ENCODE measurements around the gene WNT3A.

The WNT3A gene

GRCh38 chr1:228034954-228035837 is 28.4 kb downstream of the WNT3A start:
- no peak for DNase-seq

- DNase-seq, result no peak
These were observed 29.0 kb downstream of the WNT3A start for GRCh38 chr1:228035844-228036243.

GRCh38 chr1:228036701-228037231 is 30.0 kb downstream of the WNT3A start:
- DNase-seq, result no peak

GRCh38 chr1:228037401-228038386 is 30.9 kb downstream of the WNT3A start:
- peak; percentile 56 for DNase-seq

GRCh38 chr1:228038387-228039005 is 31.7 kb downstream of the WNT3A start:
- no peak for DNase-seq

GRCh38 chr1:228039006-228039903 is 32.5 kb downstream of the WNT3A start:
- DNase-seq, result no peak

GRCh38 chr1:228039986-228040385 is 33.2 kb downstream of the WNT3A start:
- DNase-seq, result no peak

GRCh38 chr1:228041316-228041715 is 34.5 kb downstream of the WNT3A start:
- DNase-seq, result no peak

- no peak for DNase-seq
These were observed 35.7 kb downstream of the WNT3A start for GRCh38 chr1:228042508-228042907.

GRCh38 chr1:228043281-228043848 is 36.6 kb downstream of the WNT3A start:
- peak; percentile 15 for DNase-seq

GRCh38 chr1:228044961-228045360 is 38.2 kb downstream of the WNT3A start:
- no peak for DNase-seq

GRCh38 chr1:228045405-228045804 is 38.6 kb downstream of the WNT3A start:
- DNase-seq, result no peak

- no peak for DNase-seq
These were observed 39.1 kb downstream of the WNT3A start for GRCh38 chr1:228045871-228046270.

GRCh38 chr1:228046421-228047182 is 39.8 kb downstream of the WNT3A start:
- no peak for DNase-seq

GRCh38 chr1:228047183-228047466 is 40.3 kb downstream of the WNT3A start:
- no peak for DNase-seq

GRCh38 chr1:228048120-228048519 is 41.3 kb downstream of the WNT3A start:
- DNase-seq, result no peak

GRCh38 chr1:228048659-228049298 is 42.0 kb downstream of the WNT3A start:
- DNase-seq, result no peak

- DNase-seq, result no peak
These were observed 43.9 kb downstream of the WNT3A start for GRCh38 chr1:228050571-228051231.

- DNase-seq, result no peak
These were observed 51.6 kb downstream of the WNT3A start for GRCh38 chr1:228058172-228058948.

All from DMS53 (cell line).